ENCODE measurements around the gene PDE11A.

The PDE11A gene

GRCh38 chr2:177660742-177661141 is 411.8 kb downstream of the PDE11A start:
- DNase-seq, result no peak

GRCh38 chr2:177658309-177658708 is 414.3 kb downstream of the PDE11A start:
- DNase-seq, result no peak

- no peak for DNase-seq
Observed at GRCh38 chr2:177651833-177652232, 420.7 kb downstream of the PDE11A start.

DNA sequence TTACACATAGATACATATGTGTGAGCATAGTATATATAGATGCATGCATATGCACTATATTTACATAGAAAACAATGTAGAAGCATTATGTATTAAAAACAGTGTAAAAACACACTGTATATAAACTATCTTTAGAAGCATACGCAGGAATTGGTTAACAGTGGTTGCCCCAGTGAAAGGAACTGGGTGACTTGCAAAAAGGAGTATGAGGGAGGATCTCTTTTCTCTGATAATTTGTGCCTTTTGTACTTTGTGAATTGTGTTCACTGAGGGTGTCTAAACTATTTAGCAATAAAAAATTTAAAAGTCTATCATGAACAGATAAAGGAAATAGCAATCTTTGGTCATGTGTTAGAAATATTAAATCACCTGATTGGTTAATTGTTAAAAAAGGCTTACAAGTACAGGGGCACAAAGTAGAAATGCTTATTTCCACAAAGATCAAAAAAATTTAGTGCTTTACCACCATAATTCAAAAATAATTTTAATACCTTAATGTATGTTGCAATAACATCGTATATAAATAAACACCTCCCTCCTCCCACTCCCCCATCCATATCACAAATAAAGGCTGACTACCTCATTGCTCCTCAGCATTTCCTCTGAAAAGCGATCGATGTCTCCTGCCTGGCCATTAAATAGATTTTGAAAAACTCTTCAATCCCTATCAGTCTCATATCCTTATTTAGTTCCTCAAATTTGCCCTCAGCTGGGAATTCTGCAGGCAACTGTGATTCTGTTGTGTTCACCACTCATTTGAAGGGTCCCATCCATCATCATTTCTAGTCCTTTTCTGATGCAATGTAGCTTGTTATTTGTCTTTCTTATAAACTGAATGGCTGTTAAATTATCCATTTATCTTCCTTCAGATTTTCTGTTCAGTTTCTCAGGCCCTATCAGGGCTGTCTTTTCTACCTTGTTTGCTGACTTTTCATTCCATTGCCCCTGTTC is 422.7 kb downstream of the PDE11A start:
- DNase-seq, result no peak

DNA sequence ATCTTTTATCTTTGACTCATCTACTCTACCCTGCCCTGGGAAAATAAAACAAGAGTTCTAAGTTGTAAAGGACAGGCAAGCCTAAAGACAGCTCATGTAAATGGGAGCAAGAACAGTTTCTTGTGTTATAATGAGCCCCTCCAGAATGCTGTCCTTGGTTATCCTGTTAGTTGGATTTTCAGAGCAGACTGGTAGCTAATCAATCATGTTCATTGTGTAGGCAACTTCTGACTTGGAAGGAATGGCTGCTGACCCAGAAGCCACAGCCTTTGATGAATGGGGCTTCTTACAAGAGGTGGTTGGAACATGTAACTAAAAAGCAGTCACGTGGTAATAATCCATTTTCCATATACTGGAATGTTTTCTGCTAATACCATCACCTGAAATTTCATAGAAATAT is 425.8 kb downstream of the PDE11A start:
- no peak for DNase-seq

DNA sequence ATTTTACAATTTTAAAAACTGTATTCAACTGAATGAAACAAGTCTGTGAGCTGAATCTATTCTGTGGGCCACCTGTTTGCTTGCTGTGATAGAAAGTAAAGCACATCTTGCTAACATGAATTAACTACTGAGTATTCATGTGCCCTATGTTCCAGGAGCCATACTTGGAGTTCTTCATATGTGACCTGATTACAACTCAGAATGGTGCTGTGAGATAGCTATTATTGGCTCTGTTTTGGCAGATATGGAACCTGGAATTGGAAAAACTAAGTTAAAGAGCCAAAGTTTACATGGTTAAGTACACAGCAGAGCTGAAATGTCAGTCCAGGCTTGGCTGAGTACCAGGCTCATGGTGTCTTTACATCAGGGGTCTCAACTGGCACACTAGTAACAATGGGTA is 426.3 kb downstream of the PDE11A start:
- no peak for DNase-seq

DNA sequence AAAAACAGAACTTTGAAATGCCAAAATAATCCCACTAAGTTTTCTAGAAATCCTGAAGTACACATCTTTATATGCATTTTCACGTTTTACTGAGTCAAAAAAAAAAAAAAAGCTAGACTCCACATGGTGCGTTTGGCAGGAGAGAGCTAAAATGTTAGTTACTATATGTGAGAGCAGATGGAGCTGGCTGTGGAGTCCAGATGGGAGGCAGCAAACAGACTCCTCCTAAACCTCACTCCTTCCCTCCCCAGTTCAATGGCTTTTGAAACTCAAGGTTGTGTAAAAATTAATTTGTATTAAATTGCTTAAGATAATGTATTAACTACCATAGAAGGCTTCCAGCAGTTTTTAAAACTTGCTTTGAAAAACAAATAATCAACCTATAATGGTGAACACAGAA is 431.2 kb downstream of the PDE11A start:
- DNase-seq, result no peak

DNA sequence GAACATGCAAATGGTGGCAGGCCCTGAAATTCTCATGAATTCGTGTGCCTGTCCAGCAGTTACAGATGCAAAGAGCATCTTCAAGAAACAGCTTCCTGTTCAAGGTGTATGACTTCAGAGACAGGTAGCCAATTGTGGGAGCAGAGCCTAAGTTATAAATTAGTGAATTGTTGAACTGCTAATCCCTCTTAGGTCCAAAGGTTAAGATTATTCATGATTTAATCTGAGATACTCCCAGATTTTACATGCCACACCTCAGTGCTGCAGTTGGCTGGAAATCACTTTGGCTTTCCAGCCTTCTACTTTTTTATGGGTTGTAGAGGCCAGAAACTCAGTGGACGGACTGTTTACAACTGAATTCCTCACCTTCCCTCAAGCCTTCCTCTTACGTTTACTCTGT is 432.2 kb downstream of the PDE11A start:
- DNase-seq, result no peak

DNA sequence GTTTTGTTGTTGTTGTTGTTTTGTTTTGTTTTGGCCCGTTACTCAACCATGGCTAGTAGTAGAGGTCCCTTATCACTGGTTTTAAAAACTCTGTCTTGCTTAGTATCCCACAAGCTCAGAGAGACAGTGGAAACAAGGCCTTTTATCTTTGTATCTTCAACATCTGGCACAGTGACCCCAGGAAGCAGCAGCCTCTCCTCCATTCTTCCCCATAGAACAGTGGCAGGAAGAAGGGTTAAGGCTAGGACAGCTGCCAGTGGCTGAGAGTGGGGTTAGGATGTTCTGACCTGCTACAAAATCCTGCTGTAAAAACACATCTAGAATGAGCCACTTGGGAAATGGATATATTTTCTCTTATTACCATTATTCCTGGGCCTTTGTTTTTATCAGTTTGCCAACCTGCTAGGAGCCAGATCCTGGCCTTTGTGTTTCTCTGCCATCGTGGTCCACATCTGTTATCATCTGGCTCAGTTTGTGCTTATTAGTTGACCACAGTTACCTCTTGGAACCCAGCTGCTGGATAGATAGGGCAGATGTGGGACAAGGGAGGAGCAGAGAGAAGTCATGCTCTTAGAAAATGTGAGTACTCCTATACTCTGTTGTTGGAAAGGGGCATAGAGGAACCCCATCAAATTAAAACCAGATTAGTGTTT is 433.2 kb downstream of the PDE11A start:
- no peak for DNase-seq

- no peak for DNase-seq
Observed at GRCh38 chr2:177638507-177638906, 434.1 kb downstream of the PDE11A start.

- no peak for DNase-seq
Observed at GRCh38 chr2:177636672-177637071, 435.9 kb downstream of the PDE11A start.

- DNase-seq, result no peak
Observed at GRCh38 chr2:177635696-177636095, 436.9 kb downstream of the PDE11A start.

GRCh38 chr2:177633910-177634294 is 438.7 kb downstream of the PDE11A start:
- DNase-seq, result no peak

DNA sequence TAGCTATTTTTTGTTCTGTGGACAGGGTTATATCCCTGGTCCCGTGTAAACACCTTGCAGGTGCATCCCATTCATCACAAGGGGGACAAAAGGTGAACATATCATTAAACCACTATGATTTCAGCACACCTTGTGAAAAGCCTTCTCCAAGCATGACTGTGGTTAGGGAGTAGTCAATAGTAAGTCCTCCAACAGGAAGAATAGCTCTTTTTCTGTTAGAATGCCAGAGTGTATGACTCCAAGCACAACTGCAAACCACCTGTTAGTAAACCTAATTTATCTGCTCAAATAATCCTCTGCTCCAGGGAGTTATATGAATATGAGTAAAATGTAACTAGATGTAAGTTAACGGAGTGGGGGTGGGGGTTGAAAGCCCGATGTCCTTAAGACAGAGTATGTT is 439.5 kb downstream of the PDE11A start:
- no peak for DNase-seq

DNA sequence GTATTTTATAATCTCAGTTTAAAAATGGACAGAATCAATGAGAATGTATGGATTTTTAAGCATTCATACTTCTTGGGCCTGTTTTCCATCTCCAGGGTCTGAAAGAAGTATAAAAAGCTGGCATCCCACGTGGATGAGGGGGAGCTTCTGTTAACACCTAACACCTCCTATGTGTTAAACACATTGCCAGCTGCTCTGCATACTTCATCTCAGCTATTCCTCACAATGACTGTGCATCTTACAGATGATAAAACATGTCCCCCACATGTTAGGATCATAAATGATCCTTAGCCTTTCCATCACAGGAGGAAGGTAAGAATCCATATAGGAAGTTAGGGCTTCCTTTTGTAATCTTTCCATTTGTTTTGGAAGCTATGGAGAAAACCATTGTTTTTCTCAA is 440.9 kb downstream of the PDE11A start:
- DNase-seq, result no peak

- no peak for DNase-seq
Observed at GRCh38 chr2:177629357-177630024, 443.1 kb downstream of the PDE11A start.

GRCh38 chr2:177628831-177629230 is 443.7 kb downstream of the PDE11A start:
- DNase-seq, result no peak

GRCh38 chr2:177625744-177626650 is 446.6 kb downstream of the PDE11A start:
- DNase-seq, result no peak

DNA sequence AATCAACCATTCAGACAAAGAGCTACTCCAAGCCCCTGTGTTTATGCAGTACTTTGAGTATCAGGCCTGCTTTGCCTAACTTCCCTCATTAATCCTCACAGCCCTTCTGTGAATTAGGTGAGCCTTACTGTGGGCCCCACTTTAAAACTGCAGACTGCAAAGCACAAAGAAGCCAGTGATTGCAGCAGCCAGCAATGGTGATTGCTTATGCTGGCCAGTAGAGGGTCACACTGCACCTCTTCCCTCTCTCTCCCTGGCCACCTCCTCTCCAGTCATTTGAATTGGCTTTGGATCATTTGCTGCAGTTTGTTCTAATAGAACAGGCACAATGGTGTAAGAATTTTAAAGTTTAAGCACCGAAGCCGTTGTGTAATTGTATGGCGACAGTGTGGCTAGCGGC is 450.1 kb downstream of the PDE11A start:
- DNase-seq, result no peak

GRCh38 chr2:177619986-177620385 is 452.6 kb downstream of the PDE11A start:
- no peak for DNase-seq

DNA sequence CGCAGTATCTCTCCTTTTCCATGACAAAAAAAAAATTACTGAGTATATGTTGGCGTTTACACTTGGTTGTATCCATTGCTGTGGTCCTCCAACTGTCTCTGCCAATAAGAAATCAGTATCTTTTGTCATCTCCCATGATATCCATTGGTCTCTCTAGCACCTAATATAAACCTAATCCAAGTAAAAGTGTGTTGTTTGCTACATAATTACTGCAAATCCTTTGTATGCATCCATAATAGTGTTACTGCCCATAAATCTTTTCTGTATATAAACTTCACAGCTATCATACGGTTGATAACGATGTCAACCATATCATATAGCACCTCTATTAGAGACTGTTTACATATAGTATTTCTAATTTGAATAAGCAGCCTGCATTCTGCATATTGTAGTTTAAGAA is 453.1 kb downstream of the PDE11A start:
- no peak for DNase-seq
